ENCODE data around the gene CTNND2.
"Not testable (repeated sequence)": the region's sequence is repeated elsewhere in the genome, so short reads cannot be mapped to it uniquely, and the experiment has no call there.

The CTNND2 gene

GRCh38 chr5:11482011-11482410 is 422.2 kb downstream of the CTNND2 start:
- no peak for DNase-seq (ENCODE audit: low read depth in 2 of 3, low spot score in 1 of 3)

GRCh38 chr5:11477786-11478185 is 426.5 kb downstream of the CTNND2 start:
- DNase-seq (ENCODE audit: low read depth in 2 of 3, low spot score in 1 of 3) = no peak

GRCh38 chr5:11476866-11477265 is 427.4 kb downstream of the CTNND2 start:
- no peak for DNase-seq (ENCODE audit: low read depth in 2 of 3, low spot score in 1 of 3)

- no peak for DNase-seq (ENCODE audit: low read depth in 2 of 3, low spot score in 1 of 3)
Measured at GRCh38 chr5:11468334-11469039, 435.8 kb downstream of the CTNND2 start.

- no peak for DNase-seq (ENCODE audit: low read depth in 2 of 3, low spot score in 1 of 3)
Measured at GRCh38 chr5:11467588-11467987, 436.7 kb downstream of the CTNND2 start.

GRCh38 chr5:11459716-11460115 is 444.5 kb downstream of the CTNND2 start:
- DNase-seq (ENCODE audit: low read depth in 2 of 3, low spot score in 1 of 3) = no peak

- no peak for DNase-seq (ENCODE audit: low read depth in 2 of 3, low spot score in 1 of 3)
Measured at GRCh38 chr5:11455505-11455904, 448.7 kb downstream of the CTNND2 start.

GRCh38 chr5:11452852-11453251 is 451.4 kb downstream of the CTNND2 start:
- DNase-seq (ENCODE audit: low read depth in 2 of 3, low spot score in 1 of 3) = no peak

GRCh38 chr5:11449966-11450365 is 454.3 kb downstream of the CTNND2 start:
- DNase-seq (ENCODE audit: low read depth in 2 of 3, low spot score in 1 of 3) = no peak

- DNase-seq (ENCODE audit: low read depth in 2 of 3, low spot score in 1 of 3) = no peak
Measured at GRCh38 chr5:11449217-11449616, 455.0 kb downstream of the CTNND2 start.

GRCh38 chr5:11443831-11444230 is 460.4 kb downstream of the CTNND2 start:
- DNase-seq (ENCODE audit: low read depth in 2 of 3, low spot score in 1 of 3) = no peak

GRCh38 chr5:11432116-11432515 is 472.1 kb downstream of the CTNND2 start:
- DNase-seq (ENCODE audit: low read depth in 2 of 3, low spot score in 1 of 3) = no peak

GRCh38 chr5:11429254-11429653 is 475.0 kb downstream of the CTNND2 start:
- no peak for DNase-seq (ENCODE audit: low read depth in 2 of 3, low spot score in 1 of 3)

GRCh38 chr5:11427569-11427968 is 476.7 kb downstream of the CTNND2 start:
- DNase-seq (ENCODE audit: low read depth in 2 of 3, low spot score in 1 of 3) = no peak

- no peak for DNase-seq (ENCODE audit: low read depth in 2 of 3, low spot score in 1 of 3)
Measured at GRCh38 chr5:11426442-11426841, 477.8 kb downstream of the CTNND2 start.

GRCh38 chr5:11422342-11422741 is 481.9 kb downstream of the CTNND2 start:
- no peak for DNase-seq (ENCODE audit: low read depth in 2 of 3, low spot score in 1 of 3)

GRCh38 chr5:11420969-11421368 is 483.3 kb downstream of the CTNND2 start:
- DNase-seq (ENCODE audit: low read depth in 2 of 3, low spot score in 1 of 3) = no peak

- DNase-seq (ENCODE audit: low read depth in 2 of 3, low spot score in 1 of 3) = no peak
Measured at GRCh38 chr5:11415751-11416150, 488.5 kb downstream of the CTNND2 start.

GRCh38 chr5:11414732-11415131 is 489.5 kb downstream of the CTNND2 start:
- not testable (repeated sequence) for DNase-seq (ENCODE audit: low read depth in 2 of 3, low spot score in 1 of 3)

GRCh38 chr5:11411621-11412020 is 492.6 kb downstream of the CTNND2 start:
- no peak for DNase-seq (ENCODE audit: low read depth in 2 of 3, low spot score in 1 of 3)

- no peak for DNase-seq (ENCODE audit: low read depth in 2 of 3, low spot score in 1 of 3)
Measured at GRCh38 chr5:11407556-11408145, 496.6 kb downstream of the CTNND2 start.

GRCh38 chr5:11400316-11400715 is 503.9 kb downstream of the CTNND2 start:
- DNase-seq (ENCODE audit: low read depth in 2 of 3, low spot score in 1 of 3) = no peak

- no peak for DNase-seq (ENCODE audit: low read depth in 2 of 3, low spot score in 1 of 3)
Measured at GRCh38 chr5:11398728-11399127, 505.5 kb downstream of the CTNND2 start.
